H1 (cell line): ENCODE measurements around the gene SLITRK5. TPM values are rescaled to one million over a fixed set of nuclear protein-coding genes. Genes with fewer than 3 reads are reported as not detected.

ENCODE experiments used
- GABPA ChIP-seq: IDR thresholded peaks from 2 replicates; pipeline ENCODE4 v1.6.1; 2011; ENCODE audit warnings: mild to moderate bottlenecking, low read length, moderate library complexity, borderline replicate concordance; ENCODE audit not compliant: insufficient read depth
- HDAC6 ChIP-seq: IDR thresholded peaks from one replicate; pipeline ENCODE4 v1.7.1; 2012; ENCODE audit warnings: low read depth, mild to moderate bottlenecking, inconsistent platforms, low read length, moderate library complexity
- RFX5 ChIP-seq: IDR thresholded peaks from 2 replicates; pipeline ENCODE4 v1.6.1; 2011; ENCODE audit warnings: low read depth, low read length, improper control_type of control experiment, borderline replicate concordance
- polyA plus RNA-seq, 7 experiments: library from polyadenylated mRNA; depleted of rRNA in 3 of 7; stranded (reverse) in 5 of 7; unstranded in 2 of 7; fragments of >200 nt in 5 of 7; fragments of 200-250 nt in 2 of 7; gene quantifications; 1 replicate in 5 of 7; 2 replicates in 1 of 7; 4 replicates in 1 of 7; pipeline versions ENCODE4 v1.2.1 to v1.2.3, GENCODE V29; 2011 to 2013; ENCODE audit warnings: missing spikeins in 2 of 7, mixed read lengths in 2 of 7
- total RNA-seq: library from RNA; stranded (reverse); fragmentation: NEBNext Ultra II Directional; extraction: Animal tissue kit (Norgen Biotek cat#: 25700); gene quantifications from 2 replicates; pipeline ENCODE4 v1.2.1, GENCODE V29; 2021

SLITRK5 gene
- total and polyA plus RNA-seq, 2 of the 8 experiments (the other 6 are each of a cell fraction or from before 2014, with no cell fraction given), result 0.27 to 1.1 TPM

DNA sequence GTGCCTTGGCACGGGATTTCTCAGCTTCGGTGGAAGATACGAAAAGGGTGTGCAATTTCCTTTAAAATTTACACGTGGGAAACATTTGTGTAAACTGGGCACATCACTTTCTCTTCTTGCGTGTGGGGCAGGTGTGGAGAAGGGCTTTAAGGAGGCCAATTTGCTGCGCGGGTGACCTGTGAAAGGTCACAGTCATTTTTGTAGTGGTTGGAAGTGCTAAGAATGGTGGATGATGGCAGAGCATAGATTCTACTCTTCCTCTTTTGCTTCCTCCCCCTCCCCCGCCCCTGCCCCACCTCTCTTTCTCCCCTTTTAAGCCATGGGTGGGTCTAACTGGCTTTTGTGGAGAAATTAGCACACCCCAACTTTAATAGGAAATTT, 7.2 kb downstream of the SLITRK5 start (continued):
- TF ChIP-seq GABPA, result no peak
- no peak for TF ChIP-seq RFX5
- no peak for TF ChIP-seq HDAC6
